GM12874 (cell line): ENCODE data around the gene TPP2.

Experiments
- TF ChIP-seq, protein P1 (sequence below): IDR thresholded peaks from 2 replicates; pipeline ENCODE4 v1.5.1; 2011; ENCODE audit warnings: low read depth, mild to moderate bottlenecking, control low read depth, low read length, moderate library complexity; ENCODE audit not compliant: insufficient read depth

The TPP2 gene

DNA sequence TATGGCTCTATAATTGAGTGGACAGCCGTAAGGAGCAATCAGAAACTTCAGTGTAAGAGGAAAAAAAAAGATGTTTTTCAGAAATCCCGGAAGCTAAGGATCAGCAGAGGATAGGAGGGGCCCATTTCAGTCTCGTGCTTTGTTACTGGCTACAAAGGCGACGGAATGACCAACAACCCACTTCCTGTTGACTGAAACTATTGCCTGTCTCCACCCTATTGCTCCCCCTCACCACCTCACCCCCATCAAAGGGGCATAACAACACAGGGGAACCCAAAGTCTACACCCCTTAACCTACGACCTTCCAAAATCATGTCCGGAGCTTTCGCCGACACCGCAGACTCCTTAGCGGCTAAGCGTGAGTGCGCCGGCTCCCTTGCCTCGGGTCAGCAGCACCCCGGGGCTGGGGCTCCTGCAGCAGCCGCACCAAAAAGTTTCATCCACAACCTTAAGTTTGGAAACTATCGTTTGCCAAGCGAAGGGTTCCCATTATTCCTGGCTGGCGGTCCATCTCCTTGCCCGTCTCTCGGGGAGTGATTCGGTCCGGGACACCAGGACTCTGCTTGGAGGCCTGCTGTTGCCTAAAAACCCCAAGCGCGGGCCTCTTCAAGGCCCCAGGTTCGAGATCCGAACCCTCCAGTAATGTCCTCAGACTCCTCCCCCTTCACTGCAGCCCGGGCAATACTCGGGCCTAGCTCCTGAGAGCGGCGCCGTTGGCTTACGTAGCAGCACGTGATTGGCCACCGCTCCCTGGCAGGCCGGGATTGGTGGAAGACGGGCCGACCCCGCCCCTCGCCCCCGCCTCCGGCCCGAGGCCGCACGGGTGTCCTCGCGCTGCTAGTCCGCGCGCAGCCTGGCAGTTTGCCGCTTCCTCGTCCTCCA, at the start of gene TPP2:
TSS of gene TPP2 (plus strand) at position 840 of the 882 bp plus-strand sequence. CDS start 53 bp downstream, outside the sequence.
- TF ChIP-seq, protein P1, sequence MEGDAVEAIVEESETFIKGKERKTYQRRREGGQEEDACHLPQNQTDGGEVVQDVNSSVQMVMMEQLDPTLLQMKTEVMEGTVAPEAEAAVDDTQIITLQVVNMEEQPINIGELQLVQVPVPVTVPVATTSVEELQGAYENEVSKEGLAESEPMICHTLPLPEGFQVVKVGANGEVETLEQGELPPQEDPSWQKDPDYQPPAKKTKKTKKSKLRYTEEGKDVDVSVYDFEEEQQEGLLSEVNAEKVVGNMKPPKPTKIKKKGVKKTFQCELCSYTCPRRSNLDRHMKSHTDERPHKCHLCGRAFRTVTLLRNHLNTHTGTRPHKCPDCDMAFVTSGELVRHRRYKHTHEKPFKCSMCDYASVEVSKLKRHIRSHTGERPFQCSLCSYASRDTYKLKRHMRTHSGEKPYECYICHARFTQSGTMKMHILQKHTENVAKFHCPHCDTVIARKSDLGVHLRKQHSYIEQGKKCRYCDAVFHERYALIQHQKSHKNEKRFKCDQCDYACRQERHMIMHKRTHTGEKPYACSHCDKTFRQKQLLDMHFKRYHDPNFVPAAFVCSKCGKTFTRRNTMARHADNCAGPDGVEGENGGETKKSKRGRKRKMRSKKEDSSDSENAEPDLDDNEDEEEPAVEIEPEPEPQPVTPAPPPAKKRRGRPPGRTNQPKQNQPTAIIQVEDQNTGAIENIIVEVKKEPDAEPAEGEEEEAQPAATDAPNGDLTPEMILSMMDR, result no peak

DNA sequence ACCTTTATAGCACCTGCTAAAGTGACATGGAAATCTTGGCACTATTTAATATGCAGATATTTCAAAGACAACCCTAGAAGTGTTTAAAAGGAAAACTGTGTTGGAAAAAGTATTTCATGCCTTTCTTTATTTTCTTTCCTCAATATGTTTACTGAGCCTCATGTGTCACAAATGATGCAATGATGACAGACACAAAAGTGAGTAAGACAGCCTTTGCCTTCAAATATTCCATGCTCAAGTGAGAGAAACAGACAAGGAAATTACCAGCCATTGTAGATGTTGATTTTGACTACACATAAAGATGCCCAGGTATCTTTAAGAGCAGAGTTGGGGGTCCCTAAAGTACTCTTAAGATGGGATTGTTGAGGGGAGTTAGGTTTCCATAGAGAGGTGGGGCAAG, 48.0 kb upstream of the TPP2 start:
- TF ChIP-seq, protein P1, result no peak

DNA sequence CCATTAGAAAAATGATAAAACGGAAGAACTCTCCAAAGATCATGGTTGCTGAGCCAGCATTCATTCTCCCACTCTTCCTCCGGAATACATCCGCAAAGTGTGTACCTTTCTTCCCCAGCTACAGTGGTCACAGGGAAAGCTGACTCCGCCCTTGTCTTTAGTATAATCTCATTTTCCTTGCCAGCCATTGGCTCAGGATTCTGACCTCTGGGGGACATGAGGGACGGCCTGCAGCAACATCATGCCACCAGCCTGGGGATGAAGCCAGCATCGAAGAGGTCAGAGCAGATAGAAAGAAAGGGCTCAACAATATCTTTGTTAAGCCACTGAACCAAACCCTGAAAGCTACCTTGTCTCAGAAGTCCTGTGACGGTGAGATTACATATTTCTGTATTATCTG, 46.3 kb upstream of the TPP2 start:
- TF ChIP-seq, protein P1, result no peak

DNA sequence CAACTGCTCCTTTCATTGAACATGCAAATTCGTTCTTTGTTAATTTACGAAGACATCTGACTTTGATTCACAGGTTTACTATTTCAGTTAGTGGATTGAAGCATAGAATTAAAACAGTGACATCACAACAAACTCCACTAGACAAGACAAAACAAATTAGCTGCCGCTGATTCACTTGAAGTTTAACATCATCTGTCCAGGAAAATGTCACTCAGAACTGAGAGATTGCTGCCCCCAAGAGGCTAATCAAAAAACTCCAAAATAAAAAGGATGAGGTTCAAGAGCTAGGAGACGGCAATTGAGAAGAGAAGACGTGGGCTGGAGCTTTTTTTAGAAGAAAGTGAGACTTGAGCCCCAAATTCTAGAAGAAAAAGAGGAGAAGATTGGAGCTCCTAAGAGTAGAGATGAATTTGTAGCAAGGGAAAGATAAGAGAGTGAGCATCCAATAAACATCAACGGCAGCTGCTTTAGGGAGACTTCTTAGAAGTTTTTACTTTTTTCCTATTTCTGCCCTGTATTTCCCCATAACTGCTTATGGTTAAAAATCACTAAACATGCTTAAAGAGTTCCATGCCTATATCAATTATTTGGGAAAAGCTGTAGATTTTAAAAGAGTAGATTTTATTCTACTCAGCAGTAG, 40.8 kb upstream of the TPP2 start:
- TF ChIP-seq, protein P1, result peak; percentile 39; the same call in 1 of the 2 replicates

DNA sequence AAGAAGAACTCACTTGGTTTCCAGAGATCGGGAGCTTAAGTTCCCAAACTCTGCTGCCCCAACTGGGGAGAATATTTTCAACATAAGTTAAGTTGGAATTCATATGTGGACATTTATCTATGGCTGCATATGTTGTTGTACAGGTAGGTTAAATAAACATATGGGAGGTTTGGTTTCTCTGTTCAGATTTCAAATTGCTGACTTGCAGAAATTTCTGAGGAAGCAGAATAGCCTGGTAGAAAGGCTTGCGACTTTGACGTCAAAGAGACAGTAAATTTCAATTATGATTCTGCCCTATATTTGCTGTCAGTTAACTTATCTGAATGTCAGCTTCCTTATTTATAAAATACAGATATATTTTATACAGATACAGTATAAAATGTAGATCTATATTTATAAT, 40.0 kb upstream of the TPP2 start:
- TF ChIP-seq, protein P1, result no peak

DNA sequence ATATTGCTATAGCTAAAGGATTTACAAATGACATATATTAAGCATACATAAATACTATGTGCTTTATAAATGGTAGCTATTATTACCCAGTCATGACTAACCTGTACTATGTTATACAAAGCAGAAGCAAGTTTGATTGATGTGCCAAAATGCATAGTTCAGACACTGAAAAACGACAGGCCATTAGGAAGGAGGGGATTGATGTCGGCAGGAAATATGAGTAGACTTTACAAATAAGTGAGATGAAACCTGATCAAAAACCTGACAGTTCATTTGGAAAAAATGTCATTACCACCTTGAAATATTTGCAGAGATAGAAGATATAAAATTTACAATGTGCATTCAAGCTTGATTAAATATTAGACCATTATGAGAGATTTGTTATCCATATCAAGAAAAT, 38.8 kb upstream of the TPP2 start:
- TF ChIP-seq, protein P1, result no peak

DNA sequence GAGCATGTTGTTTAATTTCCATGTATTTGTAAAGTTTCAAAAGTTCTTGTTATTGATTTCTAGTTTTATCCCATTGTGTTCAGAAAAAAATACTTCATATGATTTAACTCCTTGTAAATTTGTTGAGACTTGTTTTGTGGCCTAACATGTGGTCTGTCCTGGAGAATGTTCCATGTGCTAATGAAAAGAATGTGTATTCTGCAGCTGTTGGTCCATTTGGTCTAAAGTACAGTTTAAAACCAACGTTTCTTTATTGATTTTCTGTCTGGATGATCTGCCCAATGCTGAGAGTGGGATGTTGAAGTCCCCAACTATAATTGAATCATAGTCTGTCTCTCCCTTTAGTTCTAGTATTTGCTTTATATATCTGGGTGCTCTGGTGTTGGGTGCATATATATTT, 34.9 kb upstream of the TPP2 start:
- TF ChIP-seq, protein P1, result no peak
